Panc1 (cell line): ENCODE measurements around the gene OR2A42. TPM values are rescaled to one million over a fixed set of nuclear protein-coding genes. Genes with fewer than 3 reads are reported as not detected.
"Not testable (repeated sequence)": the region's sequence is repeated elsewhere in the genome, so short reads cannot be mapped to it uniquely, and the experiment has no call there.

Source experiments
- ATAC-seq: fragments of 200-7000 bp; cut with Tn5 transposase; 2 replicates; pipeline ENCODE4 v1.9.1; 2020; ENCODE audit warnings: mild to moderate bottlenecking, moderate library complexity
- BruUV-seq: library from RNA; stranded (reverse); fragments of 400-500 nt; replicated peaks from 2 replicates; lab custom pipeline; 2021; lab: Mats Ljungman, UMichigan
- CTCF ChIA-PET: fragments of 300-600 bp; sonication (Branson Sonifier 250); formaldehyde crosslinking; loops from one replicate; lab custom pipeline; 2022; ENCODE audit warnings: antibody characterized with exemption; lab: Charles Lee
- POLR2A ChIA-PET: fragments of 300-600 bp; sonication (Branson Sonifier 250); formaldehyde crosslinking; loops from one replicate; lab custom pipeline; 2022; ENCODE audit warnings: antibody characterized with exemption; lab: Charles Lee
- DNase-seq: peaks from one replicate; pipeline ENCODE4 v3.0.0-alpha.2; 2010; ENCODE audit warnings: low read depth, low spot score
- H3K27ac ChIP-seq: 2 replicates; pipeline ENCODE4 v1.5.1; 2011; ENCODE audit warnings: mild to moderate bottlenecking, low read length, inconsistent platforms
- H3K27me3 ChIP-seq: fragments of 200-500 bp; sonication (Bioruptor generic); 2 replicates; pipeline ENCODE4 v1.6.0; 2014; ENCODE audit warnings: low read length, inconsistent platforms; ENCODE audit not compliant: control insufficient read depth, insufficient read depth
- H3K36me3 ChIP-seq: fragments of 200-500 bp; sonication (Bioruptor generic); 2 replicates; pipeline ENCODE4 v1.5.1; 2014; ENCODE audit warnings: inconsistent platforms, mild to moderate bottlenecking, low read length, moderate library complexity; ENCODE audit not compliant: control insufficient read depth, insufficient read depth
- H3K4me1 ChIP-seq: 2 replicates; pipeline ENCODE4 v1.5.1; 2011; ENCODE audit warnings: inconsistent platforms, mild to moderate bottlenecking, low read length, moderate library complexity; ENCODE audit not compliant: control insufficient read depth, insufficient read depth
- H3K4me3 ChIP-seq, 2 experiments: 2 replicates each; pipeline ENCODE4 v1.5.1; 2011 to 2012; ENCODE audit warnings: low read depth in 2 of 2, low read length in 2 of 2, mild to moderate bottlenecking in 2 of 2, inconsistent platforms in 1 of 2, moderate library complexity in 1 of 2
- H3K9me3 ChIP-seq: fragments of 200-500 bp; sonication (Bioruptor generic); 2 replicates; pipeline ENCODE4 v1.5.1; 2014; ENCODE audit warnings: low read depth, mild to moderate bottlenecking, inconsistent platforms, low read length, moderate library complexity; ENCODE audit not compliant: control insufficient read depth, insufficient read depth
- POLR2AphosphoS5 ChIP-seq: IDR thresholded peaks from 2 replicates; pipeline ENCODE4 v1.6.1; 2012; ENCODE audit warnings: mild to moderate bottlenecking, low read depth, low read length, moderate library complexity
- SIN3A ChIP-seq: IDR thresholded peaks from 2 replicates; pipeline ENCODE4 v1.6.1; 2012; ENCODE audit warnings: low read depth, mild to moderate bottlenecking, low read length, moderate library complexity, borderline replicate concordance; ENCODE audit not compliant: insufficient read depth
- TCF7L2 ChIP-seq: IDR thresholded peaks from 2 replicates; pipeline ENCODE4 v1.6.1; 2011; ENCODE audit warnings: mild to moderate bottlenecking, low read depth, low read length, inconsistent platforms
- in situ Hi-C: cut with HindIII; loops from 2 replicates; pipeline ENCODE4 v1.10.0; 2016; ENCODE audit warnings: low sequenced_read_pairs, low pct_unique_long_range_greater_than_20kb
- intact Hi-C: fragments of 100-400 bp; cut with micrococcal nuclease; formaldehyde crosslinking; loops from one replicate; pipeline ENCODE4 v1.10.0; 2022; ENCODE audit not compliant: unreplicated experiment
- total RNA-seq: library from RNA; stranded (reverse); gene quantifications from one replicate; pipeline ENCODE4 v1.2.1, GENCODE V29; 2021; ENCODE audit not compliant: unreplicated experiment
- TF ChIP-seq, protein P1 (sequence below), 2 experiments: IDR thresholded peaks; 2 replicates each; pipeline ENCODE4 v1.6.1; 2011 to 2012; ENCODE audit warnings: low read depth in 2 of 2, control low read depth in 1 of 2, low read length in 1 of 2, mild to moderate bottlenecking in 1 of 2, moderate library complexity in 1 of 2; ENCODE audit not compliant: insufficient read depth in 1 of 2
- TF ChIP-seq, protein P2 (sequence below): fragments of 450-650 bp; IDR thresholded peaks from 2 replicates; pipeline ENCODE4 v1.5.1; 2017; ENCODE audit warnings: mild to moderate bottlenecking

OR2A42 gene
- total RNA-seq, 1 experiment from 2014 or later = not detected

DNA sequence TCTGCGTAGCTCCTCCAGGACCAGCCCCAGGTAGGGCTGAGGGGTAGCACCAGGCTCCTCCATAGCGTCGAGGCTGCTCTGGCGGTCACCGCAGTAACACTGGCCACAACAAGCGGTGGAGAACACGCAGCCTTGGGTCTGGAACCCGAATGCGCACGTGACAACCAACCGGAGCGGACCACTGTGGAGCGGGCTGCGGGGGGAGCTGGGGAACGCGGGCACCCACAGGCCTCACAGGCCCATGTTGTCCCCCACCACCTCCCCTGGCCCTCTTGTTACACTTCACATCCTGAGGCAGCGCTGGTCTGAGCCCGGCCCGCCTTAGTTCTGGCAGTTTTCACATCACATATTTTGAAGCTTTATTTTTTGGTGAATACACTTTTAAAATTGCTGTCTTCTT lies 29.8 kb upstream of the OR2A42 start, which contains the start of gene CTAGE8:
Gene CTAGE8 (minus strand): TSS at position 101 of the 400 bp plus-strand sequence. CDS start 38 bp downstream, at position 63.
- intact Hi-C loops, H3K4me1 ChIP-seq, CTCF ChIA-PET, POLR2A ChIA-PET, H3K9me3 ChIP-seq, DNase-seq, H3K27me3 ChIP-seq, H3K4me3 ChIP-seq, H3K27ac ChIP-seq, H3K36me3 ChIP-seq, ATAC-seq, in situ Hi-C loops, BruUV-seq: not testable (repeated sequence)

DNA sequence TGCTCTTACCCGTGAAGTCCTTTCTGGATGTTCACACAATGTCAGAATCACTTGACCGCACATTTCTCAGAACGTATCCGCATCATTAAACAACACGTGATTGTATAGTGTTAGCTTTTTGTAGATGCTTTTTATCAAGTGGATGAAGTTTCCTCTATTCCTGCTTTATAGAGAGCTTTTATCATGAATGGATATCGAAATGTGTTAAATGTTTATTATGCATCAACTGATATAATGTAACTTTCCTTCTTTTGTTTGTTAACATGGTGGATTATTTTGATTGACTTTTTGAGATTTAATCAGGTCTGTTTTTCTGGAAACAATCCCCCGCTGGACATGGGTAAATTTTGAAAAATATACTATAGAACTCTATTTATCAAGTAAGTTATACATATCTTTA lies 25.3 kb upstream of the OR2A42 start, which contains the start of gene OR2A7:
Gene OR2A7 (minus strand): TSS at position 101 of the 400 bp plus-strand sequence. CDS start 5,164 bp downstream, outside the sequence.
- H3K4me3 ChIP-seq, POLR2A ChIA-PET, H3K9me3 ChIP-seq, H3K4me1 ChIP-seq, H3K36me3 ChIP-seq, BruUV-seq, H3K27ac ChIP-seq, CTCF ChIA-PET, in situ Hi-C loops, intact Hi-C loops, DNase-seq, ATAC-seq, H3K27me3 ChIP-seq: not testable (repeated sequence)

DNA sequence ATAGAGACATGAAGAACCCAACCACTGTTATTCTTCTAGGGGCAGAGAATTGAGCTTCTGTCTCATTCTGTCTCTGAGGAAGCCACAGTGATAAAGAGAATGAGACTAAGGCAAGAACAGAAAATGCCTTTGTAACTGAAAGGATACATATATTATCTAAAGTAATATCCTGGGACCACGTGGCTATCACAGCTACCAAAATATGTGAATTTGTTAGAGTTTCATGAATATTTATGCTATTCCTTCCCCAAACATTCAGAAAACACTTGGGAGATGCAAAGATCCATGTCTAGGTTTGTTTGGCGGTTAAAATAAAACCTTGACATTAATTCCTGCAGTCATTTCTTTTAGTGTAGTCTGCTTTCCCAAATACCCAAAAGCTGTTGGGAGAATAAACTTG lies 22.7 kb upstream of the OR2A42 start:
- POLR2A ChIA-PET = not testable (repeated sequence)

DNA sequence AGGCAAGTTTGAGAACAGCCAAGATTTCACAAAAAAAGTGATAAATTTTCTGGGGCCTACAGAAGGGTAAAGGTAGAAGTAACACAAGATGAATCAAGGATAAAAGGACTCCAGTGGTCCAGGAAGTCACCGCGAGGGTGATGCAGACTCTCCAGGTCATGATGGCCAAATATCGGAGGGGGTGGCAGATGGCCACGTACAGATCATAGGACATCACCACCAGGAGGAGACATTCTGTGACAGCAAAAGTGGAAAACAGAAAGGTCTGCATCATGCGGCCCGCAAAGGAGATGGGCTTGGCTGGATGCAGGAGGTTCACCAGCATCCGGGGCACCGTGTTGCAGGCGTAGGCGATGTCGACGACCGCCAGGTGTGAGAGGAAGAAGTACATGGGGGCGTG lies 19.7 kb upstream of the OR2A42 start:
- 0 out of 2 replicates have a peak, but pooled peaks have one; percentile 32 for ATAC-seq
- DNase-seq, intact Hi-C loops, BruUV-seq, H3K36me3 ChIP-seq, H3K4me1 ChIP-seq, in situ Hi-C loops, H3K4me3 ChIP-seq, H3K27ac ChIP-seq, CTCF ChIA-PET, H3K27me3 ChIP-seq, H3K9me3 ChIP-seq, POLR2A ChIA-PET: not testable (repeated sequence)

More for the DNA sequence above, 22.7 kb upstream of the OR2A42 start:
- intact Hi-C loops, BruUV-seq, H3K27me3 ChIP-seq, CTCF ChIA-PET, H3K4me3 ChIP-seq, DNase-seq, H3K4me1 ChIP-seq, H3K27ac ChIP-seq, in situ Hi-C loops, ATAC-seq, H3K36me3 ChIP-seq, H3K9me3 ChIP-seq: not testable (repeated sequence)

DNA sequence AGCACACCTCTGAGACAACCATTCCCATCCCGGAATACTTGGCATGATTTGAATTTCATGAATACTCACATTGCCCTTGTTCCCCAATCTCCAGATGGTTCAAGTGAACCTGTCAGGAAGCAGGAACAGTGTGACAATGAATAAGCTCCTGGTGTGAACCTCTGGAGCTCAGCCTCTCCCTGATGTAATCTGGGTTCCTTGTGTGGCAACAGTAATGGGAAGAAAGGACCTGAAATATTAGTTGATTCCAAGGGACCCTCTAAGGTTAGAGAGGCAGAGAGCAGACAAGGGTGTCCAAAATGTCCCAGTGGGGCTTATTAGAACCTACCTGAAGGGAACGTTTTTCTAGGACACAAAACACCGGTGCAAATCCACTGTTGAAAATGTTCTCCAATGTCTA lies 16.7 kb upstream of the OR2A42 start:
- no peak for DNase-seq
- POLR2A ChIA-PET = interaction anchor here (0.6 kb wide), 1 partner anchor 108 kb away, joined by 3 read pairs; no protein-coding TSS in a partner anchor

More for the DNA sequence above, 16.7 kb upstream of the OR2A42 start:
- CTCF ChIA-PET = no interaction called here
- Histone ChIP-seq H3K4me1 (no peaks in the 10 kb centered on the region), H3K36me3 (no peaks in the 10 kb centered on the region), H3K27me3 (0 out of 2 replicates have a peak, but pooled peaks cover 2% of the 10 kb centered on the region), H3K9me3 (no peaks in the 10 kb centered on the region), H3K27ac (no peak overlapping the region), H3K4me3 (no peak overlapping the region)
- no TSS peak for BruUV-seq
- in situ Hi-C loops (no loop called here), intact Hi-C loops (no loop called here)
- no peak for ATAC-seq
- no peak for TF ChIP-seq TCF7L2
- TF ChIP-seq, protein P1, sequence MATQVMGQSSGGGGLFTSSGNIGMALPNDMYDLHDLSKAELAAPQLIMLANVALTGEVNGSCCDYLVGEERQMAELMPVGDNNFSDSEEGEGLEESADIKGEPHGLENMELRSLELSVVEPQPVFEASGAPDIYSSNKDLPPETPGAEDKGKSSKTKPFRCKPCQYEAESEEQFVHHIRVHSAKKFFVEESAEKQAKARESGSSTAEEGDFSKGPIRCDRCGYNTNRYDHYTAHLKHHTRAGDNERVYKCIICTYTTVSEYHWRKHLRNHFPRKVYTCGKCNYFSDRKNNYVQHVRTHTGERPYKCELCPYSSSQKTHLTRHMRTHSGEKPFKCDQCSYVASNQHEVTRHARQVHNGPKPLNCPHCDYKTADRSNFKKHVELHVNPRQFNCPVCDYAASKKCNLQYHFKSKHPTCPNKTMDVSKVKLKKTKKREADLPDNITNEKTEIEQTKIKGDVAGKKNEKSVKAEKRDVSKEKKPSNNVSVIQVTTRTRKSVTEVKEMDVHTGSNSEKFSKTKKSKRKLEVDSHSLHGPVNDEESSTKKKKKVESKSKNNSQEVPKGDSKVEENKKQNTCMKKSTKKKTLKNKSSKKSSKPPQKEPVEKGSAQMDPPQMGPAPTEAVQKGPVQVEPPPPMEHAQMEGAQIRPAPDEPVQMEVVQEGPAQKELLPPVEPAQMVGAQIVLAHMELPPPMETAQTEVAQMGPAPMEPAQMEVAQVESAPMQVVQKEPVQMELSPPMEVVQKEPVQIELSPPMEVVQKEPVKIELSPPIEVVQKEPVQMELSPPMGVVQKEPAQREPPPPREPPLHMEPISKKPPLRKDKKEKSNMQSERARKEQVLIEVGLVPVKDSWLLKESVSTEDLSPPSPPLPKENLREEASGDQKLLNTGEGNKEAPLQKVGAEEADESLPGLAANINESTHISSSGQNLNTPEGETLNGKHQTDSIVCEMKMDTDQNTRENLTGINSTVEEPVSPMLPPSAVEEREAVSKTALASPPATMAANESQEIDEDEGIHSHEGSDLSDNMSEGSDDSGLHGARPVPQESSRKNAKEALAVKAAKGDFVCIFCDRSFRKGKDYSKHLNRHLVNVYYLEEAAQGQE (IDR thresholded peaks at IDR 0.05; ENCODE audit: insufficient read depth in 1 of 2, low read depth in 2 of 2, low read length in 1 of 2) = no peak
- TF ChIP-seq, protein P2, sequence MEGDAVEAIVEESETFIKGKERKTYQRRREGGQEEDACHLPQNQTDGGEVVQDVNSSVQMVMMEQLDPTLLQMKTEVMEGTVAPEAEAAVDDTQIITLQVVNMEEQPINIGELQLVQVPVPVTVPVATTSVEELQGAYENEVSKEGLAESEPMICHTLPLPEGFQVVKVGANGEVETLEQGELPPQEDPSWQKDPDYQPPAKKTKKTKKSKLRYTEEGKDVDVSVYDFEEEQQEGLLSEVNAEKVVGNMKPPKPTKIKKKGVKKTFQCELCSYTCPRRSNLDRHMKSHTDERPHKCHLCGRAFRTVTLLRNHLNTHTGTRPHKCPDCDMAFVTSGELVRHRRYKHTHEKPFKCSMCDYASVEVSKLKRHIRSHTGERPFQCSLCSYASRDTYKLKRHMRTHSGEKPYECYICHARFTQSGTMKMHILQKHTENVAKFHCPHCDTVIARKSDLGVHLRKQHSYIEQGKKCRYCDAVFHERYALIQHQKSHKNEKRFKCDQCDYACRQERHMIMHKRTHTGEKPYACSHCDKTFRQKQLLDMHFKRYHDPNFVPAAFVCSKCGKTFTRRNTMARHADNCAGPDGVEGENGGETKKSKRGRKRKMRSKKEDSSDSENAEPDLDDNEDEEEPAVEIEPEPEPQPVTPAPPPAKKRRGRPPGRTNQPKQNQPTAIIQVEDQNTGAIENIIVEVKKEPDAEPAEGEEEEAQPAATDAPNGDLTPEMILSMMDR = no peak
- TF ChIP-seq POLR2AphosphoS5 = no peak
- no peak for TF ChIP-seq SIN3A
